Tibial nerve (tissue), 4 donors: ENCODE results near the gene ABCA4. TPM values are rescaled to one million over a fixed set of nuclear protein-coding genes. Genes with fewer than 3 reads are reported as not detected.

Source experiments
- DNase-seq, 2 donors: peaks; one replicate each; pipeline ENCODE4 v3.0.0-alpha.2; 2019; ENCODE audit warnings: low spot score in 2 of 2
- H3K27ac ChIP-seq, 4 donors: fragments of 200-600 bp; sonication (generic) in 3 of 4; one replicate each; pipeline ENCODE4 v1.5.1; 2017 to 2019; ENCODE audit warnings: mild to moderate bottlenecking in 1 of 4
- H3K27me3 ChIP-seq, 2 donors: fragments of 200-600 bp; sonication (generic) in 1 of 2; one replicate each; pipeline versions ENCODE4 v1.5.1 to v1.6.0; 2017 to 2019
- H3K36me3 ChIP-seq, 3 donors: fragments of 200-600 bp; sonication (generic); one replicate each; pipeline ENCODE4 v1.5.1; 2018 to 2019
- H3K4me1 ChIP-seq, 4 donors: fragments of 200-600 bp; sonication (generic) in 3 of 4; one replicate each; pipeline ENCODE4 v1.5.1; 2017 to 2019
- H3K4me3 ChIP-seq, 4 donors: fragments of 200-600 bp; sonication (generic) in 3 of 4; one replicate each; pipeline ENCODE4 v1.5.1; 2017 to 2019; ENCODE audit warnings: mild to moderate bottlenecking in 1 of 4, moderate library complexity in 1 of 4
- H3K9me3 ChIP-seq, 4 donors: fragments of 200-600 bp; sonication (generic) in 3 of 4; one replicate each; pipeline ENCODE4 v1.5.1; 2017 to 2019
- EP300 ChIP-seq, 2 donors: sonication (generic); formaldehyde crosslinking; IDR thresholded peaks; one replicate each; pipeline ENCODE4 v1.6.1; 2017; ENCODE audit warnings: antibody characterized with exemption in 2 of 2, mild to moderate bottlenecking in 1 of 2
- POLR2A ChIP-seq, 2 donors: fragments of 450-650 bp; IDR thresholded peaks; one replicate each; pipeline ENCODE4 v1.6.1; 2017; ENCODE audit warnings: antibody characterized with exemption in 2 of 2, mild to moderate bottlenecking in 2 of 2, moderate library complexity in 2 of 2
- WGBS, 2 donors: methylation state at CpG; one replicate each; pipeline ENCODE4 v1.1.5; 2018; 5-methylcytosine and 5-hydroxymethylcytosine counted together
- total RNA-seq, 4 donors: library from RNA; depleted of rRNA; stranded (reverse); fragments of >200 nt; gene quantifications; one replicate each; pipeline ENCODE4 v1.1.0, GENCODE V29; 2016
- TF ChIP-seq, protein P1 (sequence below), 5 experiments: fragments of 200-600 bp in 3 of 5; fragments of 450-650 bp in 2 of 5; sonication (generic) in 3 of 5; IDR thresholded peaks; one replicate each; pipeline ENCODE4 v1.5.1; 2016 to 2019; ENCODE audit warnings: antibody characterized with exemption in 5 of 5, mild to moderate bottlenecking in 3 of 5, moderate library complexity in 2 of 5

The ABCA4 gene
- total RNA-seq, 4 donors from 2014 or later = 0.20 to 0.21 TPM; not detected in 2

DNA sequence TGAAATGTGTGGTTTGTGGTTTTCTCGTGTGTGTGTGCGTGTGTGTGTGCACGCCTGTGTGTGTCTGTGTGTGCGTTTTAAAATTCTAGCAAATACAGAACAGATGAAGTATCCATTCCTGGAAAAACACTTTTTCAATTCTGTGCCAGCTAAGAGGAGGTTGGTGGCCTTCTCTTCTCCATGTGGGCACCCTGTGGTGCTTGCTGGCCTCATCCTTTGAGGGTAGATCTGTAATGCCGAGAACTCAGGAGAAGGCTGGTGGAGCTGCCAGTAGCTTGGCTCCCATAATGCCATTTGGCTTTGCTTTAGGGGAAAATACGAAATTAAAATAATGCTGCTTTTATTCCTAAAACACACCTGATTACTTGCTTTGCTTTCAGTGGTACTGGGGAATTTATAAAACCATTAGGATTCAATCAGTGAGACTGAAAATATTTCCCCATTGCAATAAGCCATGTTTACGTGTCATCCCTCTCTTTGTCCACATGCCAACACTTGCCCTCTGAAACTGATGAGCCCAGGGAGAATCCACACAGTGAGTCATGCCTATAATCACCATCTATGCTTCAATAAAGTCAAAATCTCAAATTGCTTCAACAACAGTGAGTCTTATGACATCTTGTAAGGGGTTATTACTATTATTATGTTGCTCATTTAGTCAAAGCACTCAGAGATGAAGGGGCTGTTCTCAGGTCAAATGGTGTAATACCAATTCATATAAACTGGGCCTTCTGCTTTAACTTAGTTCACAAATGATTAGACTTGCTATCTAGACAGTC, 39.2 kb downstream of the ABCA4 start:
- Histone ChIP-seq H3K36me3 (no peaks in the 10 kb centered on the region), H3K4me1 (peaks cover 0 to 12% (median 0%) of the 10 kb centered on the region in 4 donors), H3K9me3 (no peaks in the 10 kb centered on the region), H3K27ac (peak overlapping the region in 2 of 4 donors; percentile 40 to 44), H3K4me3 (no peak overlapping the region), H3K27me3 (no peaks in the 10 kb centered on the region)
- 83 to 84% methylated on average over 7 of the region's 7 CpGs for WGBS, 2 donors
- TF ChIP-seq, protein P1, sequence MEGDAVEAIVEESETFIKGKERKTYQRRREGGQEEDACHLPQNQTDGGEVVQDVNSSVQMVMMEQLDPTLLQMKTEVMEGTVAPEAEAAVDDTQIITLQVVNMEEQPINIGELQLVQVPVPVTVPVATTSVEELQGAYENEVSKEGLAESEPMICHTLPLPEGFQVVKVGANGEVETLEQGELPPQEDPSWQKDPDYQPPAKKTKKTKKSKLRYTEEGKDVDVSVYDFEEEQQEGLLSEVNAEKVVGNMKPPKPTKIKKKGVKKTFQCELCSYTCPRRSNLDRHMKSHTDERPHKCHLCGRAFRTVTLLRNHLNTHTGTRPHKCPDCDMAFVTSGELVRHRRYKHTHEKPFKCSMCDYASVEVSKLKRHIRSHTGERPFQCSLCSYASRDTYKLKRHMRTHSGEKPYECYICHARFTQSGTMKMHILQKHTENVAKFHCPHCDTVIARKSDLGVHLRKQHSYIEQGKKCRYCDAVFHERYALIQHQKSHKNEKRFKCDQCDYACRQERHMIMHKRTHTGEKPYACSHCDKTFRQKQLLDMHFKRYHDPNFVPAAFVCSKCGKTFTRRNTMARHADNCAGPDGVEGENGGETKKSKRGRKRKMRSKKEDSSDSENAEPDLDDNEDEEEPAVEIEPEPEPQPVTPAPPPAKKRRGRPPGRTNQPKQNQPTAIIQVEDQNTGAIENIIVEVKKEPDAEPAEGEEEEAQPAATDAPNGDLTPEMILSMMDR (IDR thresholded peaks at IDR 0.05) = no peak
- TF ChIP-seq EP300 (IDR thresholded peaks at IDR 0.05) = peak in 1 of 2 donors; percentile 34
- DNase-seq = no peak

DNA sequence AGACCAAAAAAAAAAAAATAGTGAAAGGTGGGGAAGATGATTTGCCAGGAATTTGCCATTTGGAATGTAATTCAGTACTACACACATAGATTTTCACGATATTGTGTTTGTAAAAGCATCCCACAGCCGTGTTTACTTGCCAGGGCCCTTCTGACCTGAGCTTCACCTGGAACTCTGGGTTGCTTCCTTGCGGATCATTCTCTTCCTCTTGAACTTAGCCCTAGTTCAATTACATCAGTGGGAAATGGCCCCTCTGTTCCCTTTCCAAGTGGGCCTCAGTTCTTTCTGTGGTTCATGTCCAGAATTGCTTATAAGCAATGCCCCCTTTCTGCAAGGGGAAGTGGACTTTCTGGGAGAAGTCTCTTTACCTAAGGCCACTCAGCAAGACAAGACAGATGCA, 41.0 kb downstream of the ABCA4 start:
- peaks cover 0 to 12% (median 0%) of the 10 kb centered on the region in 4 donors for H3K4me1 ChIP-seq
- no peaks in the 10 kb centered on the region for H3K36me3 ChIP-seq
- TF ChIP-seq POLR2A (IDR thresholded peaks at IDR 0.05) = no peak
- TF ChIP-seq, protein P1 (IDR thresholded peaks at IDR 0.05) = no peak
- no peak for TF ChIP-seq EP300 (IDR thresholded peaks at IDR 0.05)
- DNase-seq = no peak
- no peaks in the 10 kb centered on the region for H3K27me3 ChIP-seq
- no peak overlapping the region for H3K27ac ChIP-seq
- H3K9me3 ChIP-seq = no peaks in the 10 kb centered on the region
- no peak overlapping the region for H3K4me3 ChIP-seq
- 61 to 74% methylated on average over 3 of the region's 3 CpGs for WGBS, 2 donors

DNA sequence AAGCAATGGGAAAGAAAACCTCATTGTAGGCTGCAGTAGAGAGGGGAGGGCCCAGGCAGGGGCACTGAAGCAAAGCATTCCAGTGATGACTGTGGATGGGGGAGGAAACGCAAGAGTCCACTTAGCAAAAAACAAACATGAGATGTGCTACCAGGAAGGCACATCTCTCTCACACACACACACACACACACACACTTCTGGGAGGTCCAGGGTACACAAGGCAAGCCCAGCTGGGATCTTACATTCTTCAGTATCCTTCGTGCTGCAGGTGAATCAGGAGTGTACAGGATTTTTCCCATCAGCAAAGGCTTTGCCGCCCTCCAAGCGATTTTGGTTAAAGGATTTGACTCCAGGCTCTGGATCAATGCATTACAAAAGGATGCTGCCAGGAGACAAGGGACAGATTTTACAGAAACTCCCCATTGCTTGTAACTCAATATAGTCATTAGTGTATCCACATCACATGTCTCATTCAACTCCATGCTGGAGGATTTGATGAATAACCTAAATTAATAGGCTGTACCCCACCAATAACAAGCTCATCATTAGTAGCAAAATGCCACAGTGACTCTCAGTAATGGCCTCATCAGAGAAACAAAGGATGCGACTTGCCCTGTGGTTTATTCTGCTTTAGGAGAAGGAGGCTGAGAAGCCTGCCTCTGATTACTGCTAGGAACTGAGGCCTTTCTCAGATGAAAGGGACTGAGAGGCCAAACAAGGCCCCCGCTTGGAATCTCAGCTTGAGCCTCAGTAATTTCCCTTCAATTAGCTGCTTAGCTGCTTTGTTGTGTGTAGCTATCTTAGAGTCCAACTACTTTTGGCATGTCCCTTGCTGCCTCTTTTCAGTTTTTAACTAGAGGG, 41.6 kb downstream of the ABCA4 start:
- H3K27me3 ChIP-seq = no peaks in the 10 kb centered on the region
- DNase-seq = no peak
- no peaks in the 10 kb centered on the region for H3K36me3 ChIP-seq
- no peak overlapping the region for H3K4me3 ChIP-seq
- H3K9me3 ChIP-seq = no peaks in the 10 kb centered on the region
- peaks cover 0 to 12% (median 0%) of the 10 kb centered on the region in 4 donors for H3K4me1 ChIP-seq
- TF ChIP-seq, protein P1 (IDR thresholded peaks at IDR 0.05) = no peak
- TF ChIP-seq POLR2A (IDR thresholded peaks at IDR 0.05) = no peak
- TF ChIP-seq EP300 (IDR thresholded peaks at IDR 0.05) = no peak
- H3K27ac ChIP-seq = peak overlapping the region in 1 of 4 donors; percentile 1
- WGBS, 2 donors = 73 to 75% methylated on average over 6 of the region's 6 CpGs

DNA sequence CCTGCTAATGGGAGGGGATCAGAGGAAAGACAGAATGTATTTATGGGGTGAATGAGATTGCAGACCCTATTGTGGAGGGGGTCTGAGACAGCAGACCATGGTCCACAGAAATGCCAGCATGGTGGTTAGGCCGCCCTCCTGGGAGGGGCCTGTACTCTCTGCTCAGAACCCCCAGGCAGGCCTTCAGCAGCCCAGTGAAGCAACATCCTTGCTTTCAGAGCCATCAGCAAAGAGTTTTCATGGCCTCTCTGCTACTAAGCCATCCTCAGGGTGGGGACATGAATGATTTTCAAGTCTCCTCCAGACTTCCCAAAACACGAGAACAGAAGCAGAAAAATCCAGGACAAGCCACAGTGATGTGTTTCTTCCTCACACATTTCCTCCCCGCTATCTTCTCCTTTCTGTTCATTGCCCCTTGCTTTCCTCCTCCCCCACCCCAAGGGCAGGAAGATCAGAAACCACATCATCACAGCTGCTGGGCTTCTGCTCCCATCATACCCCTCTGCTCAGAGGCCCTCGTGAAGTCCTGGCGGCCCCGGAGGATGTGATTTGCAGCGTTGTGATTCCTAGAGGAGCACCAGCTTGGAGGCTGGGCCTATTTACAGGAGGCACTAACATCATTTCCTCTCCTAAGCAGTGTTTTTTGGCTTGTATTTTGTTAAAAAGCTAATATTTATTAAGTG, 48.0 kb downstream of the ABCA4 start:
- no peaks in the 10 kb centered on the region for H3K36me3 ChIP-seq
- 75 to 80% methylated on average over 7 of the region's 7 CpGs for WGBS, 2 donors
- TF ChIP-seq POLR2A (IDR thresholded peaks at IDR 0.05) = no peak
- TF ChIP-seq, protein P1 (IDR thresholded peaks at IDR 0.05) = no peak
- TF ChIP-seq EP300 (IDR thresholded peaks at IDR 0.05) = no peak
- H3K4me1 ChIP-seq = peaks cover 0 to 18% (median 10%) of the 10 kb centered on the region in 4 donors
- H3K4me3 ChIP-seq = no peak overlapping the region
- no peak for DNase-seq
- no peaks in the 10 kb centered on the region for H3K27me3 ChIP-seq
- no peaks in the 10 kb centered on the region for H3K9me3 ChIP-seq
- no peak overlapping the region for H3K27ac ChIP-seq
